HCT116 (cell line): ENCODE measurements around the gene RTF1. TPM values are rescaled to one million over a fixed set of nuclear protein-coding genes. Genes with fewer than 3 reads are reported as not detected.

Experiments
- ATAC-seq: fragments of 200-7000 bp; cut with Tn5 transposase; 2 replicates; pipeline ENCODE4 v1.9.1; 2020; ENCODE audit warnings: mild to moderate bottlenecking, moderate library complexity
- BruUV-seq: library from RNA; stranded (reverse); fragments of 400-500 nt; replicated peaks from 2 replicates; lab custom pipeline; 2021; lab: Mats Ljungman, UMichigan
- CTCF ChIA-PET: fragments of 300-600 bp; sonication (Branson Sonifier 250); formaldehyde crosslinking; loops from one replicate; lab custom pipeline; 2021; ENCODE audit warnings: antibody characterized with exemption; lab: Charles Lee
- POLR2A ChIA-PET: fragments of 300-600, 350-600 bp; sonication (Branson Sonifier 250); formaldehyde crosslinking; loops from one replicate; lab custom pipeline; 2021; ENCODE audit warnings: antibody characterized with exemption; lab: Charles Lee
- RAD21 ChIA-PET, 2 experiments: fragments of 300-600 bp; sonication (Branson Sonifier 250); formaldehyde crosslinking; loops; one replicate each; lab custom pipeline; 2023; ENCODE audit warnings: low total read pairs in 2 of 2; ENCODE audit not compliant: uncharacterized antibody in 2 of 2, unreplicated experiment in 2 of 2, low non-redundant PET in 1 of 2; lab: Charles Lee
- DNase-seq: peaks from one replicate; pipeline ENCODE4 v3.0.0-alpha.2; 2010; ENCODE audit warnings: low read depth, low spot score
- H2AFZ ChIP-seq: fragments of 200-600 bp; shearing (Covaris generic), sonication (generic); 2 replicates; pipeline ENCODE4 v1.6.1; 2017; ENCODE audit warnings: low read depth, mixed run types, mixed read lengths, antibody characterized with exemption, low read length; ENCODE audit not compliant: poor library complexity, severe bottlenecking
- H3K27ac ChIP-seq: 2 replicates; pipeline ENCODE4 v1.5.1; 2012; ENCODE audit warnings: low read depth, low read length
- H3K27me3 ChIP-seq: fragments of 200-600 bp; sonication (generic); 2 replicates; pipeline ENCODE4 v1.6.1; 2016; ENCODE audit warnings: mixed run types, low read length, mixed read lengths; ENCODE audit not compliant: insufficient read depth
- H3K36me3 ChIP-seq, 2 experiments: fragments of 200-500 bp in 1 of 2; fragments of 200-600 bp in 1 of 2; sonication (Bioruptor generic) in 1 of 2; sonication (generic) in 1 of 2; 2 replicates each; pipeline versions ENCODE4 v1.5.1 to v1.6.1; 2014 to 2016; ENCODE audit warnings: low read length in 2 of 2, inconsistent platforms in 1 of 2, mixed read lengths in 1 of 2, mixed run types in 1 of 2; ENCODE audit not compliant: insufficient read depth in 2 of 2, control insufficient read depth in 1 of 2
- H3K4me1 ChIP-seq, 2 experiments: fragments of 200-600 bp in 1 of 2; sonication (generic) in 1 of 2; 2 replicates each; pipeline versions ENCODE4 v1.5.1 to v1.6.1; 2012 to 2017; ENCODE audit warnings: low read length in 2 of 2, inconsistent platforms in 1 of 2, mild to moderate bottlenecking in 1 of 2, mixed read lengths in 1 of 2, mixed run types in 1 of 2, moderate library complexity in 1 of 2; ENCODE audit not compliant: insufficient read depth in 2 of 2, control insufficient read depth in 1 of 2
- H3K4me2 ChIP-seq: fragments of 200-600 bp; sonication (generic); 2 replicates; pipeline ENCODE4 v1.6.1; 2017; ENCODE audit warnings: mixed run types, low read length, mixed read lengths
- H3K4me3 ChIP-seq, 2 experiments: fragments of 200-600 bp in 1 of 2; sonication (generic) in 1 of 2; replicated peaks in 1 of 2; 2 replicates each; pipeline ENCODE4 v1.5.1; 2011 to 2016; ENCODE audit warnings: low read length in 2 of 2, control low read depth in 1 of 2, low read depth in 1 of 2, mild to moderate bottlenecking in 1 of 2, mixed read lengths in 1 of 2, mixed run types in 1 of 2
- H3K79me2 ChIP-seq: fragments of 200-600 bp; sonication (generic); 2 replicates; pipeline ENCODE4 v1.6.1; 2017; ENCODE audit warnings: mild to moderate bottlenecking, mixed run types, low read length, moderate library complexity, mixed read lengths; ENCODE audit not compliant: insufficient read depth
- H3K9ac ChIP-seq: fragments of 200-600 bp; sonication (generic); 2 replicates; pipeline ENCODE4 v1.6.1; 2016; ENCODE audit warnings: low read length, mixed read lengths
- H3K9me2 ChIP-seq: fragments of 200-600 bp; sonication (generic), shearing (Covaris generic); 2 replicates; pipeline ENCODE4 v1.6.1; 2017; ENCODE audit warnings: mixed run types, mild to moderate bottlenecking, moderate library complexity; ENCODE audit not compliant: insufficient read depth
- H3K9me3 ChIP-seq, 2 experiments: fragments of 200-500 bp in 1 of 2; fragments of 200-600 bp in 1 of 2; sonication (Bioruptor generic) in 1 of 2; sonication (generic) in 1 of 2; 2 replicates each; pipeline ENCODE4 v1.6.1; 2014 to 2017; ENCODE audit warnings: low read length in 2 of 2, mixed read lengths in 2 of 2, inconsistent platforms in 1 of 2, low read depth in 1 of 2, mild to moderate bottlenecking in 1 of 2, mixed run types in 1 of 2, moderate library complexity in 1 of 2; ENCODE audit not compliant: control insufficient read depth in 1 of 2, insufficient read depth in 1 of 2
- H4K20me1 ChIP-seq: fragments of 200-600 bp; sonication (generic), shearing (Covaris generic); 2 replicates; pipeline ENCODE4 v1.6.1; 2017; ENCODE audit warnings: mixed run types, mild to moderate bottlenecking, moderate library complexity; ENCODE audit not compliant: insufficient read depth
- CBX3 ChIP-seq: IDR thresholded peaks from 2 replicates; pipeline ENCODE4 v1.6.1; 2012; ENCODE audit warnings: low read depth
- EGR1 ChIP-seq: IDR thresholded peaks from 2 replicates; pipeline ENCODE4 v1.6.1; 2012; ENCODE audit warnings: low read depth
- EZH2phosphoT487 ChIP-seq: fragments of 200-600 bp; IDR thresholded peaks from 2 replicates; pipeline ENCODE4 v1.6.1; 2018; ENCODE audit warnings: antibody characterized with exemption, borderline replicate concordance
- MAX ChIP-seq: IDR thresholded peaks from 2 replicates; pipeline ENCODE4 v1.6.1; 2012
- POLR2AphosphoS5 ChIP-seq: IDR thresholded peaks from 2 replicates; pipeline ENCODE4 v1.6.1; 2011; ENCODE audit warnings: mild to moderate bottlenecking, low read depth, low read length, moderate library complexity
- REST ChIP-seq: IDR thresholded peaks from 2 replicates; pipeline ENCODE4 v1.6.1; 2012; ENCODE audit warnings: low read depth
- ZBTB33 ChIP-seq: IDR thresholded peaks from 2 replicates; pipeline ENCODE4 v1.6.1; 2011; ENCODE audit warnings: mild to moderate bottlenecking, low read length, moderate library complexity; ENCODE audit not compliant: insufficient replicate concordance; ENCODE audit errors: extremely low read depth
- intact Hi-C: fragments of 100-400 bp; cut with micrococcal nuclease; formaldehyde crosslinking; loops from 2 replicates; pipeline ENCODE4 v1.10.0; 2022
- total RNA-seq: library from RNA; stranded (reverse); gene quantifications from one replicate; pipeline ENCODE4 v1.2.1, GENCODE V29; 2021; ENCODE audit not compliant: unreplicated experiment

Gene RTF1
- total RNA-seq, 1 experiment from 2014 or later: 27.5 TPM

GRCh38 chr15:41387646-41388045 lies 29.2 kb upstream of the RTF1 start:
- CTCF ChIA-PET: interaction anchor here (0.6 kb wide), 1 partner anchor 9 kb away, joined by 4 read pairs; no protein-coding TSS in a partner anchor
- POLR2A ChIA-PET: interaction anchor here (0.6 kb wide), 1 partner anchor 138 kb away, joined by 4 read pairs; no protein-coding TSS in a partner anchor
- Histone ChIP-seq H3K27ac (no peak overlapping the region), H3K36me3 (no peaks in the 10 kb centered on the region), H3K4me1 (no peaks in the 10 kb centered on the region), H3K27me3 (no peaks in the 10 kb centered on the region), H3K9me3 (no peaks in the 10 kb centered on the region), H4K20me1 (no peaks in the 10 kb centered on the region), H3K9ac (no peak overlapping the region), H3K4me2 (no peak overlapping the region), H2AFZ (no peak overlapping the region), H3K9me2 (no peaks in the 10 kb centered on the region), H3K79me2 (no peaks in the 10 kb centered on the region), H3K4me3 (no peak overlapping the region)
- no TSS peak for BruUV-seq
- intact Hi-C loops: no loop called here
- RAD21 ChIA-PET: interaction anchor here in 1 of 2 experiments (0.7 kb wide), 1 partner anchor 18 kb away, joined by 3 read pairs; no protein-coding TSS in a partner anchor
- TF ChIP-seq EZH2phosphoT487 (no peak), CBX3 (no peak), MAX (no peak), EGR1 (no peak), ZBTB33 (no peak), REST (no peak), POLR2AphosphoS5 (no peak)
- DNase-seq: no peak
- no peak for ATAC-seq
